ENCODE results near the gene RIC1. TPM values are rescaled to one million over a fixed set of nuclear protein-coding genes. Genes with fewer than 3 reads are reported as not detected.
"Not testable (repeated sequence)": the region's sequence is repeated elsewhere in the genome, so short reads cannot be mapped to it uniquely, and the experiment has no call there.

RIC1 gene
- polyA plus RNA-seq: 1 to 10 TPM; 4.9 to 6.3 (median 5.2) TPM

GRCh38 chr9:5628530-5629311, at the start of gene RIC1:
Gene RIC1, plus strand, starts transcription at chr9:5629107. Its CDS starts 203 bp downstream, at chr9:5629310.
- no peaks in the 10 kb centered on the region for H3K36me3 Mint-ChIP-seq
- H3K27ac Mint-ChIP-seq: peak within 1 kb of the TSS; percentile 89 to 97 (median 96)
- peak within 1 kb of the TSS; percentile 95 to 99 (median 98) for H3K4me3 Mint-ChIP-seq
- DNase-seq: peak; percentile 94
- peaks cover 42 to 63% of the 10 kb centered on the region in 2 donors for H3K4me1 Mint-ChIP-seq
- H3K9me3 Mint-ChIP-seq: no peaks in the 10 kb centered on the region
- H3K27me3 Mint-ChIP-seq (ENCODE audit: low read depth in 3 of 3): peaks cover 10 to 15% (median 10%) of the 10 kb centered on the region in 3 donors

GRCh38 chr9:5579881-5580280, 49.0 kb upstream of the RIC1 start:
- Mint-ChIP-seq H3K27me3 (ENCODE audit: low read depth in 3 of 3) (no peaks in the 10 kb centered on the region), H3K4me1 (peaks cover 0 to 2% of the 10 kb centered on the region in 2 donors), H3K27ac (no peak overlapping the region), H3K36me3 (peaks cover 0 to 3% (median 0%) of the 10 kb centered on the region in 3 donors), H3K4me3 (no peak overlapping the region), H3K9me3 (no peaks in the 10 kb centered on the region)
- no peak for DNase-seq

GRCh38 chr9:5580650-5581049, 48.3 kb upstream of the RIC1 start:
- DNase-seq: no peak
- Mint-ChIP-seq H3K27me3 (ENCODE audit: low read depth in 3 of 3) (peaks cover 0 to 1% (median 0%) of the 10 kb centered on the region in 3 donors), H3K4me3 (no peak overlapping the region), H3K4me1 (peaks cover 0 to 2% of the 10 kb centered on the region in 2 donors), H3K36me3 (no peaks in the 10 kb centered on the region), H3K27ac (peak overlapping the region in 1 of 6 donors; percentile 31), H3K9me3 (no peaks in the 10 kb centered on the region)

GRCh38 chr9:5581706-5582105, 47.2 kb upstream of the RIC1 start:
- H3K36me3 Mint-ChIP-seq; H3K27me3 Mint-ChIP-seq (ENCODE audit: low read depth in 3 of 3); DNase-seq; H3K4me1 Mint-ChIP-seq; H3K4me3 Mint-ChIP-seq; H3K27ac Mint-ChIP-seq; H3K9me3 Mint-ChIP-seq: not testable (repeated sequence)

GRCh38 chr9:5582835-5583195, 46.1 kb upstream of the RIC1 start:
- Mint-ChIP-seq H3K4me3 (no peak overlapping the region), H3K9me3 (no peaks in the 10 kb centered on the region), H3K27ac (no peak overlapping the region), H3K36me3 (no peaks in the 10 kb centered on the region), H3K27me3 (ENCODE audit: low read depth in 3 of 3) (peaks cover 0 to 2% (median 0%) of the 10 kb centered on the region in 3 donors), H3K4me1 (peaks cover 2 to 5% of the 10 kb centered on the region in 2 donors)
- DNase-seq: no peak

GRCh38 chr9:5586391-5586802, 42.5 kb upstream of the RIC1 start:
- Mint-ChIP-seq H3K27me3 (ENCODE audit: low read depth in 3 of 3) (peaks cover 0 to 2% (median 0%) of the 10 kb centered on the region in 3 donors), H3K27ac (peak overlapping the region in 3 of 6 donors; percentile 34 to 40 (median 39)), H3K4me1 (peaks cover 0 to 11% of the 10 kb centered on the region in 2 donors), H3K4me3 (no peak overlapping the region), H3K9me3 (no peaks in the 10 kb centered on the region), H3K36me3 (no peaks in the 10 kb centered on the region)
- no peak for DNase-seq

- no peak for DNase-seq
- Mint-ChIP-seq H3K4me1 (peaks cover 0 to 11% of the 10 kb centered on the region in 2 donors), H3K4me3 (no peak overlapping the region), H3K27ac (peak overlapping the region in 1 of 6 donors; percentile 0), H3K9me3 (no peaks in the 10 kb centered on the region), H3K36me3 (no peaks in the 10 kb centered on the region), H3K27me3 (ENCODE audit: low read depth in 3 of 3) (peaks cover 0 to 2% (median 0%) of the 10 kb centered on the region in 3 donors)
Observed at GRCh38 chr9:5587024-5587423, 41.9 kb upstream of the RIC1 start.

GRCh38 chr9:5592231-5592630, 36.7 kb upstream of the RIC1 start:
- Mint-ChIP-seq H3K36me3 (no peaks in the 10 kb centered on the region), H3K27me3 (ENCODE audit: low read depth in 3 of 3) (peaks cover 0 to 2% (median 0%) of the 10 kb centered on the region in 3 donors), H3K9me3 (no peaks in the 10 kb centered on the region), H3K4me3 (no peak overlapping the region), H3K4me1 (peaks cover 0 to 5% of the 10 kb centered on the region in 2 donors), H3K27ac (no peak overlapping the region)
- DNase-seq: no peak

- peaks cover 0 to 2% (median 0%) of the 10 kb centered on the region in 3 donors for H3K27me3 Mint-ChIP-seq (ENCODE audit: low read depth in 3 of 3)
- H3K4me1 Mint-ChIP-seq: peaks cover 0 to 5% of the 10 kb centered on the region in 2 donors
- H3K27ac Mint-ChIP-seq: peak overlapping the region in 1 of 6 donors; percentile 22
- H3K4me3 Mint-ChIP-seq: no peak overlapping the region
- H3K36me3 Mint-ChIP-seq: no peaks in the 10 kb centered on the region
- H3K9me3 Mint-ChIP-seq: no peaks in the 10 kb centered on the region
- no peak for DNase-seq
Observed at GRCh38 chr9:5592904-5593303, 36.0 kb upstream of the RIC1 start.

- DNase-seq: no peak
- Mint-ChIP-seq H3K9me3 (no peaks in the 10 kb centered on the region), H3K27me3 (ENCODE audit: low read depth in 3 of 3) (peaks cover 0 to 2% (median 0%) of the 10 kb centered on the region in 3 donors), H3K4me3 (no peak overlapping the region), H3K27ac (no peak overlapping the region), H3K36me3 (no peaks in the 10 kb centered on the region), H3K4me1 (peaks cover 0 to 5% of the 10 kb centered on the region in 2 donors)
Observed at GRCh38 chr9:5593904-5594303, 35.0 kb upstream of the RIC1 start.

- Mint-ChIP-seq H3K36me3 (no peaks in the 10 kb centered on the region), H3K9me3 (no peaks in the 10 kb centered on the region), H3K27me3 (ENCODE audit: low read depth in 3 of 3) (peaks cover 0 to 2% (median 0%) of the 10 kb centered on the region in 3 donors), H3K4me1 (peaks cover 3 to 8% of the 10 kb centered on the region in 2 donors), H3K27ac (no peak overlapping the region), H3K4me3 (no peak overlapping the region)
- no peak for DNase-seq
Observed at GRCh38 chr9:5596173-5596572, 32.7 kb upstream of the RIC1 start.

GRCh38 chr9:5608298-5609225, 20.3 kb upstream of the RIC1 start:
- peak overlapping the region in 4 of 6 donors; percentile 19 to 76 (median 52) for H3K27ac Mint-ChIP-seq
- H3K4me1 Mint-ChIP-seq: peaks cover 10 to 12% of the 10 kb centered on the region in 2 donors
- H3K4me3 Mint-ChIP-seq: peak overlapping the region; percentile 67 to 81 (median 71)
- H3K9me3 Mint-ChIP-seq: no peaks in the 10 kb centered on the region
- H3K36me3 Mint-ChIP-seq: peaks cover 0 to 4% (median 0%) of the 10 kb centered on the region in 3 donors
- DNase-seq: no peak
- H3K27me3 Mint-ChIP-seq (ENCODE audit: low read depth in 3 of 3): peaks cover 0 to 2% (median 1%) of the 10 kb centered on the region in 3 donors

GRCh38 chr9:5609226-5609596, 19.7 kb upstream of the RIC1 start:
- H3K27me3 Mint-ChIP-seq (ENCODE audit: low read depth in 3 of 3): peaks cover 0 to 2% (median 1%) of the 10 kb centered on the region in 3 donors
- peaks cover 10 to 12% of the 10 kb centered on the region in 2 donors for H3K4me1 Mint-ChIP-seq
- H3K36me3 Mint-ChIP-seq: peaks cover 0 to 4% (median 0%) of the 10 kb centered on the region in 3 donors
- H3K4me3 Mint-ChIP-seq: peak overlapping the region; percentile 67 to 81 (median 71)
- peak overlapping the region in 3 of 6 donors; percentile 19 to 76 (median 36) for H3K27ac Mint-ChIP-seq
- no peaks in the 10 kb centered on the region for H3K9me3 Mint-ChIP-seq
- no peak for DNase-seq

GRCh38 chr9:5610491-5610890, 18.4 kb upstream of the RIC1 start:
- peaks cover 0 to 2% (median 1%) of the 10 kb centered on the region in 3 donors for H3K27me3 Mint-ChIP-seq (ENCODE audit: low read depth in 3 of 3)
- no peak overlapping the region for H3K4me3 Mint-ChIP-seq
- no peak for DNase-seq
- no peaks in the 10 kb centered on the region for H3K36me3 Mint-ChIP-seq
- H3K9me3 Mint-ChIP-seq: no peaks in the 10 kb centered on the region
- no peak overlapping the region for H3K27ac Mint-ChIP-seq
- peaks cover 10 to 12% of the 10 kb centered on the region in 2 donors for H3K4me1 Mint-ChIP-seq

Data from immature natural killer cell (primary cell).